Calu3 (cell line): Measurements from ENCODE around the gene MS4A8. TPM values are rescaled to one million over a fixed set of nuclear protein-coding genes. Genes with fewer than 3 reads are reported as not detected.

Source experiments
- BruUV-seq: library from RNA; stranded (reverse); fragments of 400-500 nt; replicated peaks from 2 replicates; lab custom pipeline; 2021; lab: Mats Ljungman, UMichigan
- CTCF ChIA-PET: fragments of 300-600 bp; sonication (Branson Sonifier 250); formaldehyde crosslinking; loops from one replicate; lab custom pipeline; 2022; ENCODE audit warnings: antibody characterized with exemption; lab: Charles Lee
- DNase-seq: peaks from one replicate; pipeline ENCODE4 v3.0.0; 2022
- H3K27ac Mint-ChIP-seq: one replicate; pipeline ENCODE4 v1.8.0; 2022; ENCODE audit warnings: mixed read lengths; ENCODE audit not compliant: unreplicated experiment
- H3K27me3 Mint-ChIP-seq: one replicate; pipeline ENCODE4 v1.8.0; 2022; ENCODE audit warnings: mixed read lengths; ENCODE audit not compliant: unreplicated experiment
- H3K36me3 Mint-ChIP-seq: one replicate; pipeline ENCODE4 v1.8.0; 2022; ENCODE audit warnings: mild to moderate bottlenecking, moderate library complexity, mixed read lengths; ENCODE audit not compliant: insufficient read depth, unreplicated experiment
- H3K4me1 Mint-ChIP-seq: one replicate; pipeline ENCODE4 v1.8.0; 2022; ENCODE audit warnings: mild to moderate bottlenecking, low read depth, mixed read lengths; ENCODE audit not compliant: unreplicated experiment
- H3K4me3 Mint-ChIP-seq: one replicate; pipeline ENCODE4 v1.8.0; 2022; ENCODE audit warnings: mild to moderate bottlenecking, low read depth, moderate library complexity, mixed read lengths; ENCODE audit not compliant: unreplicated experiment
- H3K9me3 Mint-ChIP-seq: one replicate; pipeline ENCODE4 v1.8.0; 2022; ENCODE audit warnings: low read depth, mixed read lengths; ENCODE audit not compliant: unreplicated experiment
- CTCF ChIP-seq: fragments of 200-600 bp; IDR thresholded peaks from one replicate; pipeline ENCODE4 v1.8.0; 2022; ENCODE audit warnings: antibody characterized with exemption; ENCODE audit not compliant: unreplicated experiment
- intact Hi-C: fragments of 100-400 bp; cut with micrococcal nuclease; formaldehyde crosslinking; loops from one replicate; pipeline ENCODE4 v1.10.0; 2022; ENCODE audit not compliant: unreplicated experiment
- total RNA-seq: library from RNA; stranded (reverse); gene quantifications from 2 replicates; pipeline ENCODE4 v1.2.3, GENCODE V29; 2022

Gene MS4A8
- total RNA-seq, 1 experiment from 2014 or later, result 0.57 TPM

- Mint-ChIP-seq H3K27me3 (peaks cover 36% of the 10 kb centered on the region), H3K9me3 (peaks cover 3% of the 10 kb centered on the region), H3K36me3 (no peaks in the 10 kb centered on the region), H3K4me3 (no peak overlapping the region), H3K4me1 (no peaks in the 10 kb centered on the region), H3K27ac (no peak overlapping the region)
- CTCF ChIA-PET, result no interaction called here
- no TSS peak for BruUV-seq
- DNase-seq, result no peak
- TF ChIP-seq CTCF, result no peak
- intact Hi-C loops, result no loop called here
These were observed 44.7 kb downstream of the MS4A8 start for GRCh38 chr11:60744114-60744513.

DNA sequence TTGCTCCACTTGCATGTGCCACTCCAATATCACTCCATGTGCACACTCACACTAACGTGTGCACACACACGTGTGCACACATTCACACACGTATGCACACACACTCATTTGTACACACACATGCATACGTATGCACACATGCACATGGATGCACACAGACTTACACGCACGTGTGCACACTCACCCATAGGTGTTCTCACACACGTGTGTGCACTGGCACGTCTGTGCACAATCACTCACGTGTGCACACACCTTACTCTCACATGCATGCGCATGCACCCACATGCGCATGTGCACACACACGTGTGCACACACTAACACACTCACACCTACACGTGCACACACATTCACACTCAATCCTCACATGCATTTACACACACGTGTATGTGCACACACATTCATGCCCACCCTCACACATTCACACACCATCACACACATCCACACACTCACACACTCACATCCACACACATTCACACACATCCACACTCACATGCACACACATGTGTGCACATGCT, 48.0 kb downstream of the MS4A8 start:
- no peak overlapping the region for H3K4me3 Mint-ChIP-seq
- no peak overlapping the region for H3K27ac Mint-ChIP-seq
- peaks cover 30% of the 10 kb centered on the region for H3K27me3 Mint-ChIP-seq
- H3K9me3 Mint-ChIP-seq, result peaks cover 3% of the 10 kb centered on the region
- no TSS peak for BruUV-seq
- CTCF ChIA-PET, result no interaction called here
- DNase-seq, result no peak
- TF ChIP-seq CTCF, result no peak
- intact Hi-C loops, result no loop called here
- no peaks in the 10 kb centered on the region for H3K36me3 Mint-ChIP-seq
- no peaks in the 10 kb centered on the region for H3K4me1 Mint-ChIP-seq

DNA sequence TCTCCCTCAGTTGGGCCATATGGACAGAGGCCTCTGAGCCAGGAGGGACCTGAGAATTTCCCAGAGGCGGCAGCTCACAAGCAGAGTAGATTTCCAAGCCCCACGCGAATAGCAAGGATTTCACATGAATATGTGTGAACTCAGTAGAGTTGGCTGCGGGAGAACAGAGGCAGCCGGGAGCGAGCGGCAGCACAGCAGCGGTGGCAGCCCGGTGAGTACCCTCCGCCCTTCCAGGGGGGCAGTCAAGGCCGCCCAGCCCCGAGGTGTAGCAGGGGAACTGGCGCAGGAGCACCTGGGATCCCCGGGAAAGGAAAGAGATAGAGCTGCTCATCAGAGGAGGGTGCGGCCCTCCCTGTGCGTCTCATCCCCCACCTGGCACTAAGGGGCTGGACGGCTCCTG, 48.8 kb downstream of the MS4A8 start:
- peaks cover 3% of the 10 kb centered on the region for H3K9me3 Mint-ChIP-seq
- H3K27me3 Mint-ChIP-seq, result peaks cover 30% of the 10 kb centered on the region
- intact Hi-C loops, result no loop called here
- TF ChIP-seq CTCF, result no peak
- CTCF ChIA-PET, result no interaction called here
- no peak for DNase-seq
- no peaks in the 10 kb centered on the region for H3K36me3 Mint-ChIP-seq
- H3K4me1 Mint-ChIP-seq, result no peaks in the 10 kb centered on the region
- BruUV-seq, result no TSS peak
- no peak overlapping the region for H3K4me3 Mint-ChIP-seq
- no peak overlapping the region for H3K27ac Mint-ChIP-seq

DNA sequence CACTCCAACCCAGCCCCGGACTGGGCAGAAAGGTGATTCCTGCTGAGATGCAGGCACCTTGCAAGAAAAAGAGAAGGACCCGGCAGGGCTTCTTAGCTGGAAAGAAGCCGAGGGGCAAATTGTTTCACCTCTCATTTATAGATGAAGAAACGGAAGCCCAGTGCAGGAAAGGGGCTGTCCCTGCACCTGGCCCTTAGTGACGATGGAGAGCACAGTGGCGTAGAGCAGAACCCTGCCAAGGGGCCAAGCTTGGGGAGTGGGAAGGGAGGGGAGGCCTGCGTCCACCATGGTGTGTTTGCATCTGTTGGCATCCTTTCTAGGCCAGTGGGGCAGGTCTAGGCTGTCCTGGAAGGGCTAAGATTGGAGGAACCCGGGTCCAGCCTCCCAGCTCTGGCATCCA, 49.4 kb downstream of the MS4A8 start:
- no peak overlapping the region for H3K27ac Mint-ChIP-seq
- H3K27me3 Mint-ChIP-seq, result peaks cover 30% of the 10 kb centered on the region
- no peak for TF ChIP-seq CTCF
- CTCF ChIA-PET, result no interaction called here
- no peak for DNase-seq
- H3K4me1 Mint-ChIP-seq, result no peaks in the 10 kb centered on the region
- intact Hi-C loops, result no loop called here
- BruUV-seq, result no TSS peak
- H3K9me3 Mint-ChIP-seq, result peaks cover 3% of the 10 kb centered on the region
- no peak overlapping the region for H3K4me3 Mint-ChIP-seq
- no peaks in the 10 kb centered on the region for H3K36me3 Mint-ChIP-seq
